Stomach smooth muscle (tissue), 2 donors: ENCODE results near the gene KDM4B.
"Not testable (repeated sequence)": the region's sequence is repeated elsewhere in the genome, so short reads cannot be mapped to it uniquely, and the experiment has no call there.

Experiments used
- H3K27ac ChIP-seq: one replicate; pipeline ENCODE4 v1.7.0; 2013; ENCODE audit warnings: mild to moderate bottlenecking, low read length, inconsistent platforms
- H3K27me3 ChIP-seq, 2 donors: one replicate each; pipeline ENCODE4 v1.7.0; 2013; ENCODE audit warnings: low read length in 2 of 2; ENCODE audit not compliant: insufficient read depth in 2 of 2, control insufficient read depth in 1 of 2
- H3K36me3 ChIP-seq, 2 donors: one replicate each; pipeline ENCODE4 v1.7.0; 2013; ENCODE audit warnings: low read length in 2 of 2; ENCODE audit not compliant: control insufficient read depth in 2 of 2, insufficient read depth in 2 of 2
- H3K4me1 ChIP-seq: one replicate; pipeline ENCODE4 v1.7.0; 2013; ENCODE audit warnings: low read length; ENCODE audit not compliant: control insufficient read depth, insufficient read depth
- H3K4me3 ChIP-seq, 2 donors: one replicate each; pipeline ENCODE4 v1.7.0; 2013; ENCODE audit warnings: low read length in 2 of 2
- H3K9ac ChIP-seq, 2 donors: one replicate each; pipeline ENCODE4 v1.7.0; 2013; ENCODE audit warnings: low read length in 2 of 2, mild to moderate bottlenecking in 1 of 2
- H3K9me3 ChIP-seq, 2 donors: one replicate each; pipeline ENCODE4 v1.7.0; 2013; ENCODE audit warnings: low read length in 2 of 2; ENCODE audit not compliant: control insufficient read depth in 2 of 2
- donor health status: healthy.
- donor health status: Pancreatic carcinoma.

KDM4B gene

GRCh38 chr19:5186293-5187050 lies 217.6 kb downstream of the KDM4B start:
- Histone ChIP-seq H3K9ac (no peak overlapping the region), H3K4me3 (no peak overlapping the region), H3K9me3 (no peaks in the 10 kb centered on the region), H3K27me3 (no peaks in the 10 kb centered on the region), H3K27ac (no peak overlapping the region), H3K36me3 (no peaks in the 10 kb centered on the region), H3K4me1 (no peaks in the 10 kb centered on the region)

DNA sequence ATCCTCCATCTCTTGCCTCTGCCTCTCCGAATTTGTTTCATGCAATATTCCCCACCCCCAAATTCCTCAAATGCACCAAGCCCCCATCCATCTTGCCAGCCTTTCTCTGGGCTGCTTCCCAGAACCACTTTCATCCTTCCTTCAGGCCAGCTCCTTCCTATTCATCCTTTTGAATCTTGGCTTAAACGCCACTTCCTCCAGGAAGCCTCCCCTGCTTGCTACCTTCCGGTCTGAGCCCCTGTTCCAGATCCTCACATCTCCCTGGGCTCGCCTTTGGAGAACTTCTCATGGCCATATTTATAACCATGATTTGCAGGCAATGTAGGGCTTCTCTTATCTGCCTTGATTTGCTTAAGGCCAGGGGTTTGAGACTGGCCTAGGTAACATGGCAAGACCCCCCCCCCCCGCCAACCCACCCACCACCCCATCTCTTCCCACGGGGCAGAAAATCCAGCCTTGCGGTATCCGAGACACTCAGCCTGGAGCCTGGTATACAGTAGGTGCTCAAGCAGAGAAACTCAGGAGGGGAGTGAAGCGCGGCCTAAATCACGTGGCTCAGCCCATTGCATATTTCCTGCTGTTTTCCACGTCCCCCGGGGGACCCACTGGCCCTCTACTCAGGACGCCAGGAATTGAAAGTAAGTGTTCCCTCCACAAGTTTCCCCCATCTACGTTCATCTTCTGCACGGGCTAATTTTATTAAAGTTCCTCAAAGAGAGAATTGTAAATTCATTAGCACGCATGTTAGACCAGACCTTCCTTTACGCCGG lies 219.8 kb downstream of the KDM4B start:
- Histone ChIP-seq H3K36me3 (no peaks in the 10 kb centered on the region), H3K9me3 (no peaks in the 10 kb centered on the region), H3K9ac (no peak overlapping the region), H3K27ac (no peak overlapping the region), H3K4me3 (no peak overlapping the region), H3K4me1 (no peaks in the 10 kb centered on the region), H3K27me3 (no peaks in the 10 kb centered on the region)

DNA sequence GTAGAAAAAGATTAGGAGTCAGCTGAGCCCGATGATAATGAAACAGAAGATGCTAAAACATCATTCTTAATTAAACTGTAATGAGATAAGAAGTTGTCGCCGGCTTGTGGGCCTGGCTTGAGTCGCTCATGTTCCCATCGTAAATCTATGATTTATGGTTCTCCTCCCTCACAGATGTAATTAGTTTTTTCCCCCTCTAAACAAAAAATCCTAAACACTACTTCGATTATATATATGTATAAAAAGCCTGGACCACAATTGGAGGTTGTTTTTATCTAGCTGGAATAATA lies 220.3 kb downstream of the KDM4B start:
- Histone ChIP-seq H3K4me3 (no peak overlapping the region), H3K4me1 (no peaks in the 10 kb centered on the region), H3K27me3 (no peaks in the 10 kb centered on the region), H3K9ac (no peak overlapping the region), H3K27ac (no peak overlapping the region), H3K9me3 (no peaks in the 10 kb centered on the region), H3K36me3 (no peaks in the 10 kb centered on the region)

DNA sequence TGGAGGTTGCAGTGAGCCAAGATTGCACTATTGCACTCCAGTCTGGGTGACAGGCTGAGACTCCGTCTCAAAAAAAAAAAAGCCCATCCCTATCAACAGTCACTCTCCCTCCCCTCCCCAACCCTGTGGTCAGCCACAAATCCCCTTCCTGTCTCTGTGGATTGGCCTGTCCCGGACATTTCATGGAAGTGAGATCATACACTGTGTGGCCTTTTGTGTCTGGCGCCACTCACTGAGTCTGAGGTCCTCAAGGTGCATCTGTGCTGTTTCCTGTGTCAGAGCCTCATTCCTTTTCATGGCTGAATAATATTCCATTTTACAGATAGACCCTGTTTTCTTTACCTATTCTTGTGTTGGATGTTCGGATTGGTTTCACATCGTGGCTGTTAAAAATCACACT lies 222.2 kb downstream of the KDM4B start:
- no peak overlapping the region for H3K9ac ChIP-seq
- no peaks in the 10 kb centered on the region for H3K9me3 ChIP-seq
- H3K27ac ChIP-seq: no peak overlapping the region
- H3K27me3 ChIP-seq: no peaks in the 10 kb centered on the region
- no peaks in the 10 kb centered on the region for H3K4me1 ChIP-seq
- H3K36me3 ChIP-seq: no peaks in the 10 kb centered on the region
- no peak overlapping the region for H3K4me3 ChIP-seq

DNA sequence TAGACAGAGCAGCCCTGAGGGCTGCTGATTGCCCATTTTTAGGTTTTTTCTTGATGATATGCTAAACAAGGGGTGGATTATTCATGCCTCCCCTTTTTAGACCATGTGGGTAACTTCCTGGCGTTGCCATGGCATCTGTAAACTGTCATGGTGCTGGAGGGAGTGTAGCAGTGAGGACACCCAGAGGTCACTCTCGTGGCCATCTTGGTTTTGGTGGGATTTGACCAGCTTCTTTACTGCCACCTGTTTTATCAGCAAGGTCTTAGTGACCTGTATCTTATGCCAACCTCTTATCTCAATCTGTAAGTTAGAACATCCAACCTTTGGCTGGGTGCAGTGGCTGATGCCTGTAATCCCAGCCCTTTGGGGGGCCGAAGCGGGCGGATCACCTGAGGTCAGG lies 223.7 kb downstream of the KDM4B start:
- no peak overlapping the region for H3K9ac ChIP-seq
- H3K9me3 ChIP-seq: no peaks in the 10 kb centered on the region
- no peaks in the 10 kb centered on the region for H3K4me1 ChIP-seq
- H3K27ac ChIP-seq: no peak overlapping the region
- no peaks in the 10 kb centered on the region for H3K36me3 ChIP-seq
- H3K4me3 ChIP-seq: no peak overlapping the region
- no peaks in the 10 kb centered on the region for H3K27me3 ChIP-seq

DNA sequence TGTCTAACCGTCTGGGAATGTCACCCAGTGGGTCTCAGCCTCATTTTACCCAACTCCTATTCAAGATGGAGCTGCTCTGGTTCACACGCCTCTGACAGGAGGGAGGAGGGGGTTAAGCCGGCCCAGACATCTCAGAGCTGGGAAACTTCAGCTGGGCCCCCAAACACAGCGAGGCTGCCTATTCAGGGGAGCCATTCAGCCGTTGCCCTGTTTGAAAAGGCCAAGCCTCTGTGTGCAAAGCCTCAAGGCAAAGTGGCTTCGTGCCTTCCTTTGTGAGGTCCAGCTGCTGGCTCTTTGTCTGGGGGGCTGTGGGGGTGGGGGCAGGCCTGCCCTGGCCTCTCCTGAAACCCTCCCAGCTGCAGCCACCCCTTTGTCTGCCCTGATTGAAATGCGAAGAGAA lies 224.3 kb downstream of the KDM4B start:
- H3K4me1 ChIP-seq: no peaks in the 10 kb centered on the region
- no peaks in the 10 kb centered on the region for H3K27me3 ChIP-seq
- no peak overlapping the region for H3K4me3 ChIP-seq
- no peaks in the 10 kb centered on the region for H3K9me3 ChIP-seq
- no peak overlapping the region for H3K27ac ChIP-seq
- H3K9ac ChIP-seq: no peak overlapping the region
- H3K36me3 ChIP-seq: no peaks in the 10 kb centered on the region

GRCh38 chr19:5194641-5195040 lies 225.7 kb downstream of the KDM4B start:
- H3K4me3 ChIP-seq: no peak overlapping the region

DNA sequence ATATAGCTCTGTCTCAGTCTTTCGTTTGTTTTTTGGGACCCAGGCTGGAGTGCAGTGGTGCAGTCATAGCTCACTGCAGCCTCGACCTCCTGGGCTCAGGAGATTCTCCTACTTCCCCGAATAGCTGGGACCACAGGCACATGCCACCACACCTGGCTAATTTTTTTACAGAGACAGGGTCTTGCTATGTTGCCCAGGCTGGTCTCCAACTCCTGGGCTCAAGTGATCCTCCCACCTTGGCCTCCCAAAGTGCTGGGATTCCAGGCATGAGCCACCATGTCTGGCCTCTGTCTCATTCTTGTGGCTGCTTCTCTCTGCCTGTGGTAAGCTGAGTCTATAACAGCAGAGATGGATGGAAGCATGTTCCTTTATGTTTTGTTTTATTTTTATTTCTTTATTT lies 226.7 kb downstream of the KDM4B start:
- H3K9me3 ChIP-seq, H3K4me3 ChIP-seq, H3K27ac ChIP-seq, H3K36me3 ChIP-seq, H3K4me1 ChIP-seq, H3K27me3 ChIP-seq, H3K9ac ChIP-seq: not testable (repeated sequence)

More at GRCh38 chr19:5194641-5195040, 225.7 kb downstream of the KDM4B start:
- Histone ChIP-seq H3K9me3 (no peaks in the 10 kb centered on the region), H3K4me1 (no peaks in the 10 kb centered on the region), H3K27ac (no peak overlapping the region), H3K9ac (no peak overlapping the region), H3K27me3 (no peaks in the 10 kb centered on the region), H3K36me3 (no peaks in the 10 kb centered on the region)

DNA sequence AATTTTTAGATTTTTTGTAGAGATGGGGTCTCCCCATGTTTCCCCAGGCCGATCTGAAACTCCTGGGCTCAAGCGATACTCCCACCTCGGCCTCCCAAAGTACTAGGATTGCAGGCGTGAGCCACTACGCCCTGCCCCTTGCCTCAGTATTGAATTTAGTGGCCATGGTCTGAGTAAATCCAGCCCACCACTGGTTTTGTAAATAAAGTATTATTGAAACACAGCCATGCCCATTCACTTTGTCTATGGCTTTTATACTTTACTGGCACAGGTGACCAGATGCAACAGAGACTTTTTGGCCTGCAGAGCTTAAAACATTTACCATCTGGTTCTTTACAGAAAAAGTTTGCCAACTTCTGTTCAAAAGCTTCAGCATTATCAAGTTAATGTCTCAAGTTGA lies 227.9 kb downstream of the KDM4B start:
- no peaks in the 10 kb centered on the region for H3K36me3 ChIP-seq
- H3K27me3 ChIP-seq: no peaks in the 10 kb centered on the region
- peaks cover 0 to 8% of the 10 kb centered on the region in 2 donors for H3K9me3 ChIP-seq
- no peak overlapping the region for H3K9ac ChIP-seq
- no peak overlapping the region for H3K4me3 ChIP-seq
- no peaks in the 10 kb centered on the region for H3K4me1 ChIP-seq
- H3K27ac ChIP-seq: no peak overlapping the region

- no peak overlapping the region for H3K9ac ChIP-seq
- no peak overlapping the region for H3K4me3 ChIP-seq
- H3K27me3 ChIP-seq: no peaks in the 10 kb centered on the region
- no peak overlapping the region for H3K27ac ChIP-seq
- H3K36me3 ChIP-seq: no peaks in the 10 kb centered on the region
- peaks cover 0 to 25% of the 10 kb centered on the region in 2 donors for H3K9me3 ChIP-seq
- no peaks in the 10 kb centered on the region for H3K4me1 ChIP-seq
Measured at GRCh38 chr19:5200844-5201243, 231.9 kb downstream of the KDM4B start.

GRCh38 chr19:5202553-5202952 lies 233.6 kb downstream of the KDM4B start:
- no peaks in the 10 kb centered on the region for H3K4me1 ChIP-seq
- peaks cover 0 to 25% of the 10 kb centered on the region in 2 donors for H3K9me3 ChIP-seq
- no peak overlapping the region for H3K27ac ChIP-seq
- no peak overlapping the region for H3K4me3 ChIP-seq
- H3K27me3 ChIP-seq: no peaks in the 10 kb centered on the region
- H3K9ac ChIP-seq: no peak overlapping the region
- peaks cover 2 to 5% of the 10 kb centered on the region in 2 donors for H3K36me3 ChIP-seq
